ENCODE data around the gene PPIL1.

PPIL1 gene

DNA sequence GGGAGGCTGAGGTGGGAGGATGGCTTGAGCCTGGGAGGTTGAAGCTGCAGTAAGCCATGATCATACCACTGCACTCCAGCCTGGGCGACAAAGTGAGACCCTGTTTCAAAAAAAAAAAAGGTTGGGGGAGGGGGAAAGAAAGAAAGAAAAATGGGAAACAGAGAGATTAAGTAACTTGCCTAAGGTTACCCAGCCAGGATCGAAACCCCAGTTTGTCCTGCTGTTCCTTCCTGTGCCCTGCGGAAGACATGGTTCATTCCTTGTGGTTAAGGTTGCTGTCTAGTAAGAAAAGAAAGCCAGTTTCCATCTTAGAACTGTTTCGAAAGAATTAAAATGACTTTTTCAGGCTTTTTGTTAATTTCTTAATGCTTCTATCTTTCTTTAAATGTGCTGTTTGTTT is 41.0 kb upstream of the PPIL1 start:
- CTCF ChIA-PET = interaction anchor here (1.3 kb wide), 1 partner anchor 102 kb away, joined by 4 read pairs; no protein-coding TSS in a partner anchor

DNA sequence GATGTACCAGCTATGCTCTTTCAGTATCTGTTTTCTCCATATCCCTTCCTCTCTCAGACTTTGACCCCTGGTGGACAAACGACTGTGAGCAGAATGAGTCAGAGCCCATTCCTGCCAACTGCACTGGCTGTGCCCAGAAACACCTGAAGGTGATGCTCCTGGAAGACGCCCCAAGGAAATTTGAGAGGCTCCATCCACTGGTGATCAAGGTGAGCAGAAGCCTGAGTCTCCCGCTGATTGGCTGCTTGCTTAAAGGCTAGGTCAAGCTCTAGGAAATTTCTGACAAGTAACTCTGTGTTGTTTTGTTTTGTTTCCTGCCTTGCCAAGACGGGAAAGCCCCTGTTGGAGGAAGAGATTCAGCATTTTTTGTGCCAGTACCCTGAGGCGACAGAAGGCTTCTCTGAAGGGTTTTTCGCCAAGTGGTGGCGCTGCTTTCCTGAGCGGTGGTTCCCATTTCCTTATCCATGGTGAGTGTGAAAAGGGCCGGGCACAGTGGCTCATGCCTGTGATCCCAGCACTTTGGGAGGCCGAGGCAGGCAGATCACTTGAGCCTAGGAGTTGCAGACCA is 39.7 kb upstream of the PPIL1 start:
- POLR2A ChIA-PET = no interaction called here
- CTCF ChIA-PET = interaction anchor here (0.9 to 2.1 kb wide), 5 partner anchors 10 to 103 kb away, joined by 3 to 5 read pairs (median 3); no protein-coding TSS in a partner anchor
- TF ChIP-seq, protein P1, sequence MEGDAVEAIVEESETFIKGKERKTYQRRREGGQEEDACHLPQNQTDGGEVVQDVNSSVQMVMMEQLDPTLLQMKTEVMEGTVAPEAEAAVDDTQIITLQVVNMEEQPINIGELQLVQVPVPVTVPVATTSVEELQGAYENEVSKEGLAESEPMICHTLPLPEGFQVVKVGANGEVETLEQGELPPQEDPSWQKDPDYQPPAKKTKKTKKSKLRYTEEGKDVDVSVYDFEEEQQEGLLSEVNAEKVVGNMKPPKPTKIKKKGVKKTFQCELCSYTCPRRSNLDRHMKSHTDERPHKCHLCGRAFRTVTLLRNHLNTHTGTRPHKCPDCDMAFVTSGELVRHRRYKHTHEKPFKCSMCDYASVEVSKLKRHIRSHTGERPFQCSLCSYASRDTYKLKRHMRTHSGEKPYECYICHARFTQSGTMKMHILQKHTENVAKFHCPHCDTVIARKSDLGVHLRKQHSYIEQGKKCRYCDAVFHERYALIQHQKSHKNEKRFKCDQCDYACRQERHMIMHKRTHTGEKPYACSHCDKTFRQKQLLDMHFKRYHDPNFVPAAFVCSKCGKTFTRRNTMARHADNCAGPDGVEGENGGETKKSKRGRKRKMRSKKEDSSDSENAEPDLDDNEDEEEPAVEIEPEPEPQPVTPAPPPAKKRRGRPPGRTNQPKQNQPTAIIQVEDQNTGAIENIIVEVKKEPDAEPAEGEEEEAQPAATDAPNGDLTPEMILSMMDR (IDR thresholded peaks at IDR 0.05; ENCODE audit: control extremely low read depth, extremely low read depth, low read depth, missing control alignments) = no peak
- no peak for DNase-seq (ENCODE audit: extremely low spot score)

More for the DNA sequence above, 41.0 kb upstream of the PPIL1 start:
- DNase-seq (ENCODE audit: extremely low spot score) = no peak
- POLR2A ChIA-PET = no interaction called here
- TF ChIP-seq, protein P1 (IDR thresholded peaks at IDR 0.05; ENCODE audit: control extremely low read depth, extremely low read depth, low read depth, missing control alignments) = no peak

DNA sequence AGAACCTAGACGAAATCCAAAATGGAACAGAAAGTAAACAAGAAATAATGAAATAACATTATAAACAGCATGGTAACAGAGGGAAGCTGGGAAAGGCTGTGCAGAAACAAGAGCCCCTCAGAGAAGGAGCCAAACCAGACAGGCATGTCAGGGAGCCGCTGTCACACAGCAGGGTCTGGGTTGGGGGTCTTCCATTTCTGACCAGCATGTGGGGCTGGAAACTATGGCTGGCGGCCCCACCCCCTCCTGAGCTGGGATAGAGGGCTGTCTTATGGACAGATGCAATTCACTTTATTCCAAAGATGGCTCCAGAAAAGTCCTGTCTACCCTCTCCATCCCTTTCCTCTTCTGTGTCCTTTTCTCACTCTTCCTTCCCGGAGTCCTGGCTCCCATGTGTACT is 38.5 kb upstream of the PPIL1 start:
- TF ChIP-seq, protein P1 (IDR thresholded peaks at IDR 0.05; ENCODE audit: control extremely low read depth, extremely low read depth, low read depth, missing control alignments) = no peak
- CTCF ChIA-PET = interaction anchor here (1.4 to 2.1 kb wide), 3 partner anchors 9 to 105 kb away, joined by 3 to 5 read pairs (median 4); no protein-coding TSS in a partner anchor
- no peak for DNase-seq (ENCODE audit: extremely low spot score)
- POLR2A ChIA-PET = no interaction called here

DNA sequence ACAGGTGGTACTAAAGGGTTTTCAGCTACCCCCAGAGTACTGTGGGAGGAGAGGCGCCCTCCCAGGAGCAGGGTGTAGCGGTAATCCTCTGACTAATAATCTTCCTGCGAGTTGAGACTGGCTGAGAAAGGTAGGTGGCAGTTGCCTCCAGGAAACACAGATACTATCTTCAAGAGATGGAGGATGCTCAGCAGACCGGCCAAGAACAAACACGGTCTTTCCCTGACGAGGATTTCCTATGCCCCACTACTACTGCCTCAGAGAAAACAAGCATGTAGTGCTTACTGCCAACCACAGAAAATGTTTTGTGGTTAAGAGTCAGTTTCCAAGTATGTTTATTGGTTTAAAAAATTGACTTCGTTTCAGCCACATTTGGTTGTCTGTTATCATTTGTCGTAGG is 38.0 kb upstream of the PPIL1 start:
- TF ChIP-seq, protein P1 (IDR thresholded peaks at IDR 0.05; ENCODE audit: control extremely low read depth, extremely low read depth, low read depth, missing control alignments) = no peak
- peak; percentile 64 for DNase-seq (ENCODE audit: extremely low spot score)
- ChIA-PET CTCF (interaction anchor here (1.4 to 1.7 kb wide), 2 partner anchors 9 to 23 kb away, joined by 3 to 5 read pairs; no protein-coding TSS in a partner anchor), POLR2A (no interaction called here)

DNA sequence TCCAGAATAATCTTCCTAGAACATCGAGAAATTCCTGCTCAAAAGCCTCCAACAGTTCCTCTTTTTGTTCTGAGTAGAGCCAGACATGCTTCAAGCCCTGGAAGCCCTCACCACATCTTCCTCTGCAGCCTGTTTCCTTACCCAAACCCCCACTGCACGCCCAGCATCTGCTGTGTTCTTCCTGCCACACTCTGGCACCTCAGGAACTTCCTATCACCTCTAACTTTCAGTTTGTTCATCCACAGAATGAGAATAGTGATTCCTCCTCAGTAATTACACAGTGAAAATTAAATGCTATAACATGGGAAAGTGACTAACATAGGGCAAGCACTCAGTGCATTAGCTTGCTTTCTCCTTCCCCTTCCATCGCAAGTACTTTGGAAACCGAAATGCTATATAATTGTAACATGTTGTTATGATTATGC is 37.4 kb upstream of the PPIL1 start:
- ChIA-PET POLR2A (no interaction called here), CTCF (no interaction called here)
- DNase-seq (ENCODE audit: extremely low spot score) = no peak
- TF ChIP-seq, protein P1 (IDR thresholded peaks at IDR 0.05; ENCODE audit: control extremely low read depth, extremely low read depth, low read depth, missing control alignments) = no peak

DNA sequence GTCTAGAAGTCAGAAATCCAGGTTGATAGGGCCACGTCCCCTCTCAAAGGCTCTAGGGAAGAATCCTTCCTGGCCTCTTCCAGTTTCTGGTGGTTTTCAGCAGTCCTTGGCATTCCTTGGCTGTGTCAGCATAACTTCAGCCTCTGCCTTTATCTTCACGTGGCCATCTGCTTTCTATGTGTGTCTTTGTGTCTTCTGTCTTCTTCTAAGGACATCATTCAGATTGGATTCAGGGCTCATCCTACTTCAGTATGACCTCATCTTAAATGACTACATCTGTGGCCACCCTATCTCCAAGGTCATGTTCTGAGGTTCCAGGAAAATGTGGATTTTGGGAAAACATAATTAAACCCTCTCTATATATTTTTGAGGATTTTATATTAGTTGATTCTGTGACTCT is 34.1 kb upstream of the PPIL1 start:
- POLR2A ChIA-PET = no interaction called here
- CTCF ChIA-PET = no interaction called here
- TF ChIP-seq, protein P1 (IDR thresholded peaks at IDR 0.05; ENCODE audit: control extremely low read depth, extremely low read depth, low read depth, missing control alignments) = no peak
- DNase-seq (ENCODE audit: extremely low spot score) = no peak
